DOHH2 (cell line): Measurements from ENCODE around the gene MPPED2.

ENCODE experiments used
- H3F3A ChIP-seq: fragments of 200-600 bp; sonication (generic), shearing (Covaris generic); 2 replicates; pipeline ENCODE4 v1.6.0; 2016; ENCODE audit warnings: antibody characterized with exemption, mild to moderate bottlenecking; ENCODE audit not compliant: control insufficient read depth, insufficient read depth
- H3K27ac ChIP-seq: fragments of 200-600 bp; sonication (generic); 2 replicates; pipeline ENCODE4 v1.5.1; 2014; ENCODE audit warnings: low read depth, mild to moderate bottlenecking, low read length, moderate library complexity
- H3K27me3 ChIP-seq: fragments of 200-600 bp; sonication (generic); 2 replicates; pipeline ENCODE4 v1.6.1; 2014; ENCODE audit warnings: mild to moderate bottlenecking, low read length, mixed read lengths; ENCODE audit not compliant: control insufficient read depth
- H3K36me3 ChIP-seq: fragments of 200-600 bp; sonication (generic); 2 replicates; pipeline ENCODE4 v1.6.1; 2014; ENCODE audit warnings: mild to moderate bottlenecking, low read length, moderate library complexity, mixed read lengths; ENCODE audit not compliant: control insufficient read depth
- H3K4me1 ChIP-seq: fragments of 200-600 bp; sonication (generic); 2 replicates; pipeline ENCODE4 v1.6.1; 2014; ENCODE audit warnings: mild to moderate bottlenecking, low read length, mixed read lengths; ENCODE audit not compliant: control insufficient read depth
- H3K4me2 ChIP-seq: fragments of 200-600 bp; sonication (generic); 2 replicates; pipeline ENCODE4 v1.6.0; 2014; ENCODE audit warnings: mild to moderate bottlenecking, low read length, moderate library complexity
- H3K4me3 ChIP-seq: fragments of 200-600 bp; sonication (generic); 2 replicates; pipeline ENCODE4 v1.5.1; 2014; ENCODE audit warnings: mild to moderate bottlenecking, low read length, mixed read lengths
- H3K79me2 ChIP-seq: fragments of 200-600 bp; sonication (generic); 2 replicates; pipeline ENCODE4 v1.6.1; 2014; ENCODE audit warnings: mild to moderate bottlenecking, low read length, mixed read lengths; ENCODE audit not compliant: control insufficient read depth
- H3K9me2 ChIP-seq: fragments of 200-600 bp; sonication (generic); replicated peaks from 2 replicates; pipeline ENCODE4 v1.6.1; 2014; ENCODE audit warnings: mild to moderate bottlenecking, low read length, mixed read lengths; ENCODE audit not compliant: control insufficient read depth
- H3K9me3 ChIP-seq: fragments of 200-600 bp; sonication (generic); 2 replicates; pipeline ENCODE4 v1.6.1; 2014; ENCODE audit warnings: antibody characterized with exemption, low read length, mixed read lengths; ENCODE audit not compliant: control insufficient read depth, insufficient read depth
- H4K20me1 ChIP-seq: fragments of 200-600 bp; sonication (generic); 2 replicates; pipeline ENCODE4 v1.6.0; 2014; ENCODE audit warnings: low read depth, mild to moderate bottlenecking, antibody characterized with exemption, low read length, moderate library complexity; ENCODE audit not compliant: control insufficient read depth, insufficient read depth
- EZH2phosphoT487 ChIP-seq: fragments of 200-600 bp; sonication (generic); IDR thresholded peaks from 2 replicates; pipeline ENCODE4 v1.6.1; 2017; ENCODE audit warnings: borderline replicate concordance, mild to moderate bottlenecking, antibody characterized with exemption, low read length, moderate library complexity, mixed read lengths
- TF ChIP-seq, protein P1 (sequence below): fragments of 200-600 bp; sonication (generic); IDR thresholded peaks from one replicate; pipeline ENCODE4 v1.5.1; 2014; ENCODE audit warnings: antibody characterized with exemption, mild to moderate bottlenecking, low read depth, low read length; ENCODE audit not compliant: poor library complexity, severe bottlenecking

MPPED2 gene

DNA sequence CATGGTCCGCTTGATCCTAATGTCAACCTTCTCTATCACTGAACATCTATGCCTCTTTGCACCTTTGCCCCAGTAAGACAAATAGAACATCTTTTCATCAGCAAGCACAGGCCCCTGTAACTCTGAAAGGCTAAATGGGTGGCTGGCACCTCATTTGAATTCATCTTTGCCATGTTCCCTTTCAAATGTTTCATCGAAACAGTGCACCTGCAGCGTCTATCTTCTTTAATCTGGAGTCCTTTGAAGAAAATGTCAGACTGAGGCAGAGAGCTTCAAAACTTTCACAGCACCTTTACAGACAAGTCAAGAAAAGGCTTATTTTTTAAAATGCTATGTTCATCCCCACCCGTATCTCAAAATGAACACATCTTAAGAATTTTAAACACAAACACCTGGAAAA lies 3.4 kb downstream of the MPPED2 start:
- Histone ChIP-seq H3K27ac (no peak overlapping the region), H3K4me3 (no peak overlapping the region), H3K9me3 (no peaks in the 10 kb centered on the region), H3K36me3 (no peaks in the 10 kb centered on the region), H3K4me2 (no peak overlapping the region), H3K4me1 (no peaks in the 10 kb centered on the region), H3F3A (no peaks in the 10 kb centered on the region), H3K9me2 (no peaks in the 10 kb centered on the region), H3K27me3 (no peaks in the 10 kb centered on the region), H4K20me1 (no peaks in the 10 kb centered on the region), H3K79me2 (no peaks in the 10 kb centered on the region)
- no peak for TF ChIP-seq EZH2phosphoT487
- TF ChIP-seq, protein P1, sequence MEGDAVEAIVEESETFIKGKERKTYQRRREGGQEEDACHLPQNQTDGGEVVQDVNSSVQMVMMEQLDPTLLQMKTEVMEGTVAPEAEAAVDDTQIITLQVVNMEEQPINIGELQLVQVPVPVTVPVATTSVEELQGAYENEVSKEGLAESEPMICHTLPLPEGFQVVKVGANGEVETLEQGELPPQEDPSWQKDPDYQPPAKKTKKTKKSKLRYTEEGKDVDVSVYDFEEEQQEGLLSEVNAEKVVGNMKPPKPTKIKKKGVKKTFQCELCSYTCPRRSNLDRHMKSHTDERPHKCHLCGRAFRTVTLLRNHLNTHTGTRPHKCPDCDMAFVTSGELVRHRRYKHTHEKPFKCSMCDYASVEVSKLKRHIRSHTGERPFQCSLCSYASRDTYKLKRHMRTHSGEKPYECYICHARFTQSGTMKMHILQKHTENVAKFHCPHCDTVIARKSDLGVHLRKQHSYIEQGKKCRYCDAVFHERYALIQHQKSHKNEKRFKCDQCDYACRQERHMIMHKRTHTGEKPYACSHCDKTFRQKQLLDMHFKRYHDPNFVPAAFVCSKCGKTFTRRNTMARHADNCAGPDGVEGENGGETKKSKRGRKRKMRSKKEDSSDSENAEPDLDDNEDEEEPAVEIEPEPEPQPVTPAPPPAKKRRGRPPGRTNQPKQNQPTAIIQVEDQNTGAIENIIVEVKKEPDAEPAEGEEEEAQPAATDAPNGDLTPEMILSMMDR: no peak

DNA sequence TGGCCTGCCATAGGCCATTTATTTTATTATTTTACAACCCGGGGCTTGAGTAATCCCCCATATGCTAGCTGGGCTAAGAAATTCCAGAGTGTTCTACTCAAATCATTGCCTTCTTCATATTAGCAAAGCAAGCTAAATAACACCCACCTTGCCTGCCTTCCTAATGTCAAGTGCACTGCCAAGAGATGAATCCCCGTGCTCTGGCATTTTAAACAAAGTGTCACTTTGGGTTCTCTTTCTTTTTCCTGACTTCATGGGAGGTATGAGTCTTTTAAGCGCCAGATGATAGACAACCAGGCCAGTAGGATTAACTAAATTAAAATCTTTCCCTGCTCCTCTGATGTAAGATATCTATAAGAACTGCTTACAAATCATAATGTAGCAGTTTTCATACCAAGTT lies 4.5 kb downstream of the MPPED2 start:
- Histone ChIP-seq H3K27ac (no peak overlapping the region), H3K4me2 (no peak overlapping the region)

DNA sequence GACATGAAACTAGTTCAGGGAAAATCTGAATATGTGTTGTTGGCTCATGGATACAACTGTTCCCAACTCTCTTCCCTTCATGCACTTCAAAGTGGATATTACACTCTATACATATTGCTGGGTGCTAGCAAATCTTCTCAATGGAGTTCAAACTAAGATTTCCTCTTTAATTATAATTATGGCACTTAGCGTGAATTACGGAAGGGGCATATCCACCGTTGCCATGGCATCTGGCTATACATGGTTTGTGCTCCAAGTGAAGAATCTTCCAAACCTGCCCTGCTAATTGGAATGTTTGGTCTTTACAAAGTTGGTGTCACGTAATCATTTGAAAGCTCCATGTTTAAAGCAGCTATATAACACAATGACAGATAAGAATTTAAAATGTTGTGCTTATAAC lies 5.6 kb downstream of the MPPED2 start:
- H3K4me2 ChIP-seq: no peak overlapping the region
- TF ChIP-seq, protein P1: no peak
- no peak for TF ChIP-seq EZH2phosphoT487
- no peaks in the 10 kb centered on the region for H3K36me3 ChIP-seq
- no peaks in the 10 kb centered on the region for H3K79me2 ChIP-seq
- H3K4me1 ChIP-seq: no peaks in the 10 kb centered on the region
- H3K9me2 ChIP-seq: no peaks in the 10 kb centered on the region
- H3K27me3 ChIP-seq: no peaks in the 10 kb centered on the region
- H4K20me1 ChIP-seq: no peaks in the 10 kb centered on the region
- no peak overlapping the region for H3K4me3 ChIP-seq
- H3K27ac ChIP-seq: no peak overlapping the region
- no peaks in the 10 kb centered on the region for H3K9me3 ChIP-seq
- no peaks in the 10 kb centered on the region for H3F3A ChIP-seq

More for the DNA sequence above, 4.5 kb downstream of the MPPED2 start:
- TF ChIP-seq, protein P1: no peak
- TF ChIP-seq EZH2phosphoT487: no peak
- H3F3A ChIP-seq: no peaks in the 10 kb centered on the region
- H4K20me1 ChIP-seq: no peaks in the 10 kb centered on the region
- no peaks in the 10 kb centered on the region for H3K4me1 ChIP-seq
- H3K36me3 ChIP-seq: no peaks in the 10 kb centered on the region
- no peaks in the 10 kb centered on the region for H3K79me2 ChIP-seq
- no peaks in the 10 kb centered on the region for H3K9me2 ChIP-seq
- H3K27me3 ChIP-seq: no peaks in the 10 kb centered on the region
- no peak overlapping the region for H3K4me3 ChIP-seq
- H3K9me3 ChIP-seq: no peaks in the 10 kb centered on the region

DNA sequence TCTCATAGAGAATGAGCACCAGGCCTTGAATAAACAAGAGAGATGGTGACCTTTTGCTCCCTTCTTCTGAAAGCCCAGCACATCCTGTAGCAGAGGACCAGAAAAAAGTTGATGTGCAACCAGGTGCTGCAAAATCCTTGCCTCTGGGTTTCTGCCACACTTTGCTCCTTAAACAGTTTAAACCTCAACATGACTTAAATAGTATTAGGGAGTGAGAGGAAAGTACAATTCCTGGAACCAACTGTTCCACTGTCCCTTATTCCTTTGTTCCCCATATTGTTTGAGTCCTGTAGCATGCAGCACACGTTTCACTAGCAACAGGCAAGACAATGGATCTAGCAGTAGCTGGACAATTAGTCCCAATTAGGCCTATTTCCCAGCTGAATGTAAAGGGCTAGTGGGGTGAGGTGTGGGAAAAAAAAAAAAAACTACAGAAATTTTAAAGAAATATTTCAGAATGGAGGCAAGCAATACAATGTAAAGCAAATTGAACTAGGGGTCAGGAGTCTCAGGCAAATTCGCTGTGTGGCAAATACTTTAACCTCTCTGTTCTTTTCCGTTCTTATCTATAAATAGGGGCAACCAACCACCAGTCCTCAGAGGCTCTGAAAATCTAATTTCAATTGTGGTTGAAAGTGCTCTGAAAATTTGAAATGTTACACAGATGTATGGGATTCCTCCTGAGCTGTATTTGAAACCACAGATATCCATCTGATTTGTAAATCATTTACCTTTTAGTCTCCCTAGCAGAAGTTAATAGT lies 6.6 kb downstream of the MPPED2 start:
- Histone ChIP-seq H3K4me1 (no peaks in the 10 kb centered on the region), H4K20me1 (no peaks in the 10 kb centered on the region), H3K4me3 (no peak overlapping the region), H3K27ac (no peak overlapping the region), H3K27me3 (no peaks in the 10 kb centered on the region), H3K9me2 (no peaks in the 10 kb centered on the region), H3K36me3 (no peaks in the 10 kb centered on the region), H3F3A (no peaks in the 10 kb centered on the region), H3K79me2 (no peaks in the 10 kb centered on the region), H3K9me3 (no peaks in the 10 kb centered on the region), H3K4me2 (no peak overlapping the region)
- TF ChIP-seq, protein P1: no peak
- no peak for TF ChIP-seq EZH2phosphoT487
